Natural killer cell (primary cell): Measurements from ENCODE around the gene MTFP1. TPM values are rescaled to one million over a fixed set of nuclear protein-coding genes. Genes with fewer than 3 reads are reported as not detected.
"Not testable (repeated sequence)": the region's sequence is repeated elsewhere in the genome, so short reads cannot be mapped to it uniquely, and the experiment has no call there.

Source experiments
- ATAC-seq, 3 donors: fragments of 150-1000 bp in 2 of 3; fragments of 200-7000 bp in 1 of 3; cut with Tn5 transposase; 1 replicate in 1 of 3; 2 replicates in 2 of 3; pipeline ENCODE4 v1.10.0; 2021; ENCODE audit warnings: mild to moderate bottlenecking in 2 of 3, moderate library complexity in 2 of 3
- DNase-seq, 2 donors: peaks; one replicate each; pipeline versions ENCODE4 v3.0.0 to v3.0.0-alpha.2; 2013 to 2021; ENCODE audit warnings: mixed read lengths in 1 of 2
- H3K27ac ChIP-seq: one replicate; pipeline ENCODE4 v1.5.1; 2013; ENCODE audit warnings: mild to moderate bottlenecking, low read length
- H3K27me3 ChIP-seq: one replicate; pipeline ENCODE4 v1.6.1; 2013; ENCODE audit warnings: low read length; ENCODE audit not compliant: control insufficient read depth, insufficient read depth
- H3K36me3 ChIP-seq: one replicate; pipeline ENCODE4 v1.6.1; 2013; ENCODE audit warnings: low read length; ENCODE audit not compliant: control insufficient read depth, insufficient read depth
- H3K4me1 ChIP-seq: one replicate; pipeline ENCODE4 v1.6.1; 2013; ENCODE audit warnings: low read length; ENCODE audit not compliant: control insufficient read depth, insufficient read depth
- H3K4me3 ChIP-seq: one replicate; pipeline ENCODE4 v1.5.1; 2013; ENCODE audit warnings: low read length
- H3K9me3 ChIP-seq: one replicate; pipeline ENCODE4 v1.6.1; 2013; ENCODE audit warnings: low read length; ENCODE audit not compliant: control insufficient read depth, insufficient read depth
- H3K27ac Mint-ChIP-seq, 2 donors: one replicate each; pipeline ENCODE4 v1.8.0; 2022; ENCODE audit warnings: mild to moderate bottlenecking in 2 of 2, mixed read lengths in 2 of 2, moderate library complexity in 1 of 2
- H3K27me3 Mint-ChIP-seq, 2 donors: one replicate each; pipeline ENCODE4 v1.8.0; 2022; ENCODE audit warnings: low read depth in 2 of 2, mixed read lengths in 2 of 2
- H3K36me3 Mint-ChIP-seq: one replicate; pipeline ENCODE4 v1.8.0; 2022; ENCODE audit warnings: mixed read lengths
- H3K4me1 Mint-ChIP-seq, 2 donors: one replicate each; pipeline ENCODE4 v1.8.0; 2022; ENCODE audit warnings: mixed read lengths in 2 of 2
- H3K4me3 Mint-ChIP-seq: one replicate; pipeline ENCODE4 v1.8.0; 2022; ENCODE audit warnings: mild to moderate bottlenecking, moderate library complexity, mixed read lengths
- H3K9me3 Mint-ChIP-seq, 2 donors: one replicate each; pipeline ENCODE4 v1.8.0; 2022; ENCODE audit warnings: mixed read lengths in 2 of 2
- CTCF ChIP-seq: fragments of 200-600 bp; IDR thresholded peaks from one replicate; pipeline ENCODE4 v1.8.0; 2022; ENCODE audit warnings: antibody characterized with exemption
- whole genome bisulfite sequencing: methylation state at CpG from one replicate; pipeline ENCODE4 v1.1.7; 2013; ENCODE audit warnings: missing lambda C conversion rate; ENCODE audit not compliant: insufficient coverage; 5-methylcytosine and 5-hydroxymethylcytosine counted together
- intact Hi-C: fragments of 100-400 bp; cut with micrococcal nuclease; formaldehyde crosslinking; loops from one replicate; pipeline ENCODE4 v1.14.2; 2022
- total RNA-seq, 4 donors: library from RNA; stranded (reverse); fragments of 120-200 nt in 1 of 4; gene quantifications; one replicate each; pipeline versions ENCODE4 v1.2.3 to v1.2.4, GENCODE V29; 2013 to 2022

The MTFP1 gene
- total RNA-seq, 3 donors from 2014 or later (not counting 1 experiment from before 2014, with no cell fraction given): 15.7 to 17.5 (median 17.2) TPM

GRCh38 chr22:30444632-30445437 lies 19.3 kb downstream of the MTFP1 start:
- TF ChIP-seq CTCF: peak; percentile 69
- no peak overlapping the region for H3K27ac Mint-ChIP-seq
- intact Hi-C loops: no loop called here

GRCh38 chr22:30445438-30446145 lies 20.0 kb downstream of the MTFP1 start:
- peaks cover 29 to 40% of the 10 kb centered on the region in 2 donors for H3K27me3 Mint-ChIP-seq
- H3K4me3 Mint-ChIP-seq: no peak overlapping the region
- intact Hi-C loops: no loop called here

More at GRCh38 chr22:30444632-30445437, 19.3 kb downstream of the MTFP1 start:
- Histone ChIP-seq H3K36me3 (no peaks in the 10 kb centered on the region), H3K9me3 (peaks cover 7% of the 10 kb centered on the region), H3K27me3 (peaks cover 3% of the 10 kb centered on the region), H3K27ac (no peak overlapping the region), H3K4me1 (peaks cover 18% of the 10 kb centered on the region), H3K4me3 (no peak overlapping the region)
- DNase-seq (peak in 1 of 2 donors; percentile 76), ATAC-seq (peak in 1 of 3 donors; percentile 50)
- no peaks in the 10 kb centered on the region for H3K9me3 Mint-ChIP-seq
- WGBS: 35% methylated on average over 11 of the region's 11 CpGs
- peaks cover 17 to 25% of the 10 kb centered on the region in 2 donors for H3K4me1 Mint-ChIP-seq
- peaks cover 36 to 46% of the 10 kb centered on the region in 2 donors for H3K27me3 Mint-ChIP-seq
- H3K36me3 Mint-ChIP-seq: no peaks in the 10 kb centered on the region
- no peak overlapping the region for H3K4me3 Mint-ChIP-seq

GRCh38 chr22:30447656-30448055 lies 22.1 kb downstream of the MTFP1 start:
- H3K4me3 Mint-ChIP-seq: no peak overlapping the region
- no peak overlapping the region for H3K27ac Mint-ChIP-seq
- DNase-seq (no peak), ATAC-seq (no peak)
- Histone ChIP-seq H3K27me3 (peaks cover 3% of the 10 kb centered on the region), H3K4me1 (peaks cover 8% of the 10 kb centered on the region), H3K4me3 (no peak overlapping the region), H3K27ac (no peak overlapping the region), H3K36me3 (no peaks in the 10 kb centered on the region), H3K9me3 (peaks cover 5% of the 10 kb centered on the region)
- peaks cover 9 to 11% of the 10 kb centered on the region in 2 donors for H3K4me1 Mint-ChIP-seq
- no peaks in the 10 kb centered on the region for H3K36me3 Mint-ChIP-seq
- 84% methylated on average over 3 of the region's 3 CpGs for WGBS
- TF ChIP-seq CTCF: no peak
- H3K9me3 Mint-ChIP-seq: no peaks in the 10 kb centered on the region
- intact Hi-C loops: no loop called here
- peaks cover 33 to 46% of the 10 kb centered on the region in 2 donors for H3K27me3 Mint-ChIP-seq

More at GRCh38 chr22:30445438-30446145, 20.0 kb downstream of the MTFP1 start:
- WGBS: 79% methylated on average over 2 of the region's 5 CpGs
- Histone ChIP-seq H3K4me1 (peaks cover 18% of the 10 kb centered on the region), H3K27me3 (peaks cover 3% of the 10 kb centered on the region), H3K36me3 (no peaks in the 10 kb centered on the region), H3K9me3 (peaks cover 7% of the 10 kb centered on the region), H3K4me3 (no peak overlapping the region), H3K27ac (no peak overlapping the region)
- DNase-seq (no peak), ATAC-seq (no peak)
- peaks cover 17 to 20% of the 10 kb centered on the region in 2 donors for H3K4me1 Mint-ChIP-seq
- H3K36me3 Mint-ChIP-seq: no peaks in the 10 kb centered on the region
- no peak overlapping the region for H3K27ac Mint-ChIP-seq
- TF ChIP-seq CTCF: peak; percentile 20
- no peaks in the 10 kb centered on the region for H3K9me3 Mint-ChIP-seq

- not testable (repeated sequence) for H3K36me3 Mint-ChIP-seq
Measured at GRCh38 chr22:30451488-30451887, 25.9 kb downstream of the MTFP1 start.

More at GRCh38 chr22:30451488-30451887, 25.9 kb downstream of the MTFP1 start:
- intact Hi-C loops, H3K4me1 Mint-ChIP-seq, H3K27me3 ChIP-seq, H3K4me3 Mint-ChIP-seq, H3K4me3 ChIP-seq, H3K9me3 Mint-ChIP-seq, ATAC-seq, H3K27ac Mint-ChIP-seq, H3K27ac ChIP-seq, H3K36me3 ChIP-seq, DNase-seq, H3K9me3 ChIP-seq, H3K4me1 ChIP-seq: not testable (repeated sequence)
- H3K27me3 Mint-ChIP-seq: peaks cover 25 to 29% of the 10 kb centered on the region in 2 donors
- WGBS: 83% methylated on average over 9 of the region's 9 CpGs
